Measurements from ENCODE around the gene RTF1.
"Not testable (repeated sequence)": the region's sequence is repeated elsewhere in the genome, so short reads cannot be mapped to it uniquely, and the experiment has no call there.

Gene RTF1

GRCh38 chr15:41466711-41467110 is 49.8 kb downstream of the RTF1 start:
- no peak for DNase-seq (ENCODE audit: insufficient read length, low spot score)
- no peak for TF ChIP-seq POLR2A (IDR thresholded peaks at IDR 0.05; ENCODE audit: low read depth, low read length)
- no peak for TF ChIP-seq SPI1 (IDR thresholded peaks at IDR 0.05; ENCODE audit: low read depth, low read length)
- TF ChIP-seq POU2F2 (IDR thresholded peaks at IDR 0.05; ENCODE audit: low read depth, low read length): no peak
- TF ChIP-seq TAF1 (IDR thresholded peaks at IDR 0.05; ENCODE audit: low read depth, low read length): no peak
- no peak for TF ChIP-seq PAX5 (IDR thresholded peaks at IDR 0.05; ENCODE audit: insufficient read depth, low read length, severe bottlenecking)
- TF ChIP-seq POLR2AphosphoS5 (IDR thresholded peaks at IDR 0.05; ENCODE audit: low read depth, low read length): no peak
- FAIRE-seq: no peak

GRCh38 chr15:41469644-41470043 is 52.7 kb downstream of the RTF1 start:
- not testable (repeated sequence) for DNase-seq (ENCODE audit: insufficient read length, low spot score); FAIRE-seq

GRCh38 chr15:41473418-41473817 is 56.5 kb downstream of the RTF1 start:
- no peak for TF ChIP-seq TAF1 (IDR thresholded peaks at IDR 0.05; ENCODE audit: low read depth, low read length)
- no peak for TF ChIP-seq POLR2AphosphoS5 (IDR thresholded peaks at IDR 0.05; ENCODE audit: low read depth, low read length)
- no peak for TF ChIP-seq POU2F2 (IDR thresholded peaks at IDR 0.05; ENCODE audit: low read depth, low read length)
- no peak for TF ChIP-seq SPI1 (IDR thresholded peaks at IDR 0.05; ENCODE audit: low read depth, low read length)
- no peak for TF ChIP-seq POLR2A (IDR thresholded peaks at IDR 0.05; ENCODE audit: low read depth, low read length)
- no peak for TF ChIP-seq PAX5 (IDR thresholded peaks at IDR 0.05; ENCODE audit: insufficient read depth, low read length, severe bottlenecking)
- FAIRE-seq: no peak
- no peak for DNase-seq (ENCODE audit: insufficient read length, low spot score)

DNA sequence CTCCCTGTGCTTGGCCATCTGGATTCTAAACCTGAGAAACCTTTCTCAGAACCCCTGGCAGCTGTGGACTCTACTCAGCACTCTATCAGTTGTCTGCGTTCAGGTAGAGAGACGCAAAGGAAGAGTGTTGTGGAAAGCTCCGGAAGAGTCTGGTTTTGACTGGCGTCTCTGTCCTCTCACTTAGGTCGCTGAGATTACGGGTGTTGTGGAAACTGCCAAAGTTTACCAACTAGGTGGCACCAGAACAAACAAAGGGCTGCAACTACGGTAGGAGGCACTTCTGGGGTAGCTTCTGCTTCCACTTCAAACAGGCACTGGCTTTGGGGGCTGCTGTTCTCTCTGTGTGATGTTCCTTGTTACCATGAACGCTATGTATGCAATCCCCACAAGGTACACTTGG is 57.5 kb downstream of the RTF1 start:
- TF ChIP-seq POLR2AphosphoS5 (IDR thresholded peaks at IDR 0.05; ENCODE audit: low read depth, low read length): no peak
- no peak for TF ChIP-seq POLR2A (IDR thresholded peaks at IDR 0.05; ENCODE audit: low read depth, low read length)
- no peak for TF ChIP-seq SPI1 (IDR thresholded peaks at IDR 0.05; ENCODE audit: low read depth, low read length)
- TF ChIP-seq TAF1 (IDR thresholded peaks at IDR 0.05; ENCODE audit: low read depth, low read length): no peak
- TF ChIP-seq POU2F2 (IDR thresholded peaks at IDR 0.05; ENCODE audit: low read depth, low read length): no peak
- no peak for TF ChIP-seq PAX5 (IDR thresholded peaks at IDR 0.05; ENCODE audit: insufficient read depth, low read length, severe bottlenecking)
- FAIRE-seq: no peak
- DNase-seq (ENCODE audit: insufficient read length, low spot score): no peak

DNA sequence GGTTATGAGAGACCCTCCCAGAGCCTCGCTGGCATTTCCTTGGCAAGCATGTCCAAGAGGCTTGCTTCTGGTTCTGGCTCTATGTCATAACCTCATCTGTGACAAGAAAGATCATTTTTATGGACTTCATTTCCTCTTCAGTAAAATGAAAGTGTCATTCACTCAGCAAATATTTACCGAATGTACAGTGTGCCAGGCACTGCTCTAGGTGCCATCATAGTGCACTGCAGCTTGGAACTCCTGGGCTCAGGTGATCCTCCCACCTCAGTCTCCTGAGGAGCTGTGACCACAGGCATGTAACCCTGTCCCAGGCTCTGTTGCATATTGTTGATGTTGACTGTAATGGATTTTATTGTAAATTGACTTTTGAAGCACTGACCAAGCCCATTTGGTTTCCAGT is 58.0 kb downstream of the RTF1 start:
- FAIRE-seq (no peak), DNase-seq (ENCODE audit: insufficient read length, low spot score) (no peak)
- no peak for TF ChIP-seq POLR2A (IDR thresholded peaks at IDR 0.05; ENCODE audit: low read depth, low read length)
- no peak for TF ChIP-seq POU2F2 (IDR thresholded peaks at IDR 0.05; ENCODE audit: low read depth, low read length)
- no peak for TF ChIP-seq SPI1 (IDR thresholded peaks at IDR 0.05; ENCODE audit: low read depth, low read length)
- TF ChIP-seq POLR2AphosphoS5 (IDR thresholded peaks at IDR 0.05; ENCODE audit: low read depth, low read length): no peak
- TF ChIP-seq PAX5 (IDR thresholded peaks at IDR 0.05; ENCODE audit: insufficient read depth, low read length, severe bottlenecking): no peak
- TF ChIP-seq TAF1 (IDR thresholded peaks at IDR 0.05; ENCODE audit: low read depth, low read length): no peak

- FAIRE-seq (no peak), DNase-seq (ENCODE audit: insufficient read length, low spot score) (no peak)
- no peak for TF ChIP-seq PAX5 (IDR thresholded peaks at IDR 0.05; ENCODE audit: insufficient read depth, low read length, severe bottlenecking)
- TF ChIP-seq TAF1 (IDR thresholded peaks at IDR 0.05; ENCODE audit: low read depth, low read length): no peak
- no peak for TF ChIP-seq POLR2A (IDR thresholded peaks at IDR 0.05; ENCODE audit: low read depth, low read length)
- no peak for TF ChIP-seq POLR2AphosphoS5 (IDR thresholded peaks at IDR 0.05; ENCODE audit: low read depth, low read length)
- TF ChIP-seq SPI1 (IDR thresholded peaks at IDR 0.05; ENCODE audit: low read depth, low read length): no peak
- TF ChIP-seq POU2F2 (IDR thresholded peaks at IDR 0.05; ENCODE audit: low read depth, low read length): no peak
These were observed 59.6 kb downstream of the RTF1 start for GRCh38 chr15:41476416-41477048.

GRCh38 chr15:41480396-41481140 is 63.7 kb downstream of the RTF1 start:
- FAIRE-seq: no peak
- DNase-seq (ENCODE audit: insufficient read length, low spot score): no peak
- TF ChIP-seq PAX5 (IDR thresholded peaks at IDR 0.05; ENCODE audit: insufficient read depth, low read length, severe bottlenecking) (no peak), POLR2A (IDR thresholded peaks at IDR 0.05; ENCODE audit: low read depth, low read length) (no peak), TAF1 (IDR thresholded peaks at IDR 0.05; ENCODE audit: low read depth, low read length) (no peak), SPI1 (IDR thresholded peaks at IDR 0.05; ENCODE audit: low read depth, low read length) (no peak), POU2F2 (IDR thresholded peaks at IDR 0.05; ENCODE audit: low read depth, low read length) (no peak), POLR2AphosphoS5 (IDR thresholded peaks at IDR 0.05; ENCODE audit: low read depth, low read length) (no peak)

- TF ChIP-seq TAF1 (IDR thresholded peaks at IDR 0.05; ENCODE audit: low read depth, low read length): no peak
- TF ChIP-seq POU2F2 (IDR thresholded peaks at IDR 0.05; ENCODE audit: low read depth, low read length): no peak
- TF ChIP-seq POLR2A (IDR thresholded peaks at IDR 0.05; ENCODE audit: low read depth, low read length): no peak
- no peak for TF ChIP-seq POLR2AphosphoS5 (IDR thresholded peaks at IDR 0.05; ENCODE audit: low read depth, low read length)
- no peak for TF ChIP-seq PAX5 (IDR thresholded peaks at IDR 0.05; ENCODE audit: insufficient read depth, low read length, severe bottlenecking)
- TF ChIP-seq SPI1 (IDR thresholded peaks at IDR 0.05; ENCODE audit: low read depth, low read length): no peak
- DNase-seq (ENCODE audit: insufficient read length, low spot score): no peak
- no peak for FAIRE-seq
These were observed 65.4 kb downstream of the RTF1 start for GRCh38 chr15:41482110-41482877.

DNA sequence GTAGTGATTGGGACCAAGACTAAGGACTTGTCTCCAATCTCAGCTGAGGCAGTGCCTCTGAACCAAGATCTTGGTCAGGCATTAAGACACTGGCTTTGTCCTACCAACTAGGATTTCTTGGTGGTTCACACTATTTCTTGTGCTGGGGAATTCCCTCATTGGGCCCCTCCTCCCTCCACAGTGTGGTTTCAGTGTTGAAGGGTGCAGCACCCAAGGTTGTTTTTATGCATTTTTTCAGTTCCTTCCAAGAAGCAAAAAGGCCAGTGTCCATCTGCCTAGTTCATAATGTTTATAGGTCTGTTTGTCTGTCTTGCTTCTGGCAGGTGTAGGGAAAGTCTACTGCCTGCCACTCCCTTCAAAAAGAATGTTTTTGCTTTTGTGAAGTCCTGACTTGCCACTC is 66.2 kb downstream of the RTF1 start:
- peak; percentile 91; the same call in 1 of the 2 replicates for TF ChIP-seq POU2F2 (IDR thresholded peaks at IDR 0.05; ENCODE audit: low read depth, low read length)
- peak; percentile 85 for TF ChIP-seq SPI1 (IDR thresholded peaks at IDR 0.05; ENCODE audit: low read depth, low read length)
- TF ChIP-seq PAX5 (IDR thresholded peaks at IDR 0.05; ENCODE audit: insufficient read depth, low read length, severe bottlenecking): no peak
- peak; percentile 93 for FAIRE-seq

More for the DNA sequence above, 66.2 kb downstream of the RTF1 start:
- DNase-seq (ENCODE audit: insufficient read length, low spot score): peak; percentile 62
